ENCODE results near the gene YWHAQ. TPM values are rescaled to one million over a fixed set of nuclear protein-coding genes. Genes with fewer than 3 reads are reported as not detected.

Gene YWHAQ
- polyA plus RNA-seq, 1 of the 3 experiments (the other 2 are of a cell fraction): 240 TPM

DNA sequence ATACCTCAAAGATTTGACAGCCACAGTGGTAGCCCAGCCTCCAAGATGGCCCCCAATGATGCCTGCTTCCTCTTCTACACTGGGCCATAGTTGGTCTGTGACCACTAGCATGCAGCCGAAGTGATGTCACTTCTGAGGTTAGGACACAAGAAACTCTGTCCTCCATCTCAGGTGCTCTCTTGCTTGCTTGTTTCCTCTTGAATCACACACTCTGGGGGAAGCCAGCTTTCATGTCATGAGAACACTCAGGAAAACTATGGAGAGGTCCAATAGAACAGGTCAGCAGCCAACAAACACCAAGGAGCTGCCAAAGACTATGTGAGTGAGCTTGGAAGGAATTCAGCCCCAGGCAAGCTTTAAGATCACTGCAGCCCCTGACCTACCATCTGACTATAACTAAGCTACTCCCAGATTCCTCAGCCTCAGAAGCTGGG is 71.8 kb downstream of the YWHAQ start (continued):
- TF ChIP-seq, protein P1, sequence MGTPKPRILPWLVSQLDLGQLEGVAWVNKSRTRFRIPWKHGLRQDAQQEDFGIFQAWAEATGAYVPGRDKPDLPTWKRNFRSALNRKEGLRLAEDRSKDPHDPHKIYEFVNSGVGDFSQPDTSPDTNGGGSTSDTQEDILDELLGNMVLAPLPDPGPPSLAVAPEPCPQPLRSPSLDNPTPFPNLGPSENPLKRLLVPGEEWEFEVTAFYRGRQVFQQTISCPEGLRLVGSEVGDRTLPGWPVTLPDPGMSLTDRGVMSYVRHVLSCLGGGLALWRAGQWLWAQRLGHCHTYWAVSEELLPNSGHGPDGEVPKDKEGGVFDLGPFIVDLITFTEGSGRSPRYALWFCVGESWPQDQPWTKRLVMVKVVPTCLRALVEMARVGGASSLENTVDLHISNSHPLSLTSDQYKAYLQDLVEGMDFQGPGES (IDR thresholded peaks at IDR 0.05; ENCODE audit: low read depth, low read length): no peak
- TF ChIP-seq, protein P2, sequence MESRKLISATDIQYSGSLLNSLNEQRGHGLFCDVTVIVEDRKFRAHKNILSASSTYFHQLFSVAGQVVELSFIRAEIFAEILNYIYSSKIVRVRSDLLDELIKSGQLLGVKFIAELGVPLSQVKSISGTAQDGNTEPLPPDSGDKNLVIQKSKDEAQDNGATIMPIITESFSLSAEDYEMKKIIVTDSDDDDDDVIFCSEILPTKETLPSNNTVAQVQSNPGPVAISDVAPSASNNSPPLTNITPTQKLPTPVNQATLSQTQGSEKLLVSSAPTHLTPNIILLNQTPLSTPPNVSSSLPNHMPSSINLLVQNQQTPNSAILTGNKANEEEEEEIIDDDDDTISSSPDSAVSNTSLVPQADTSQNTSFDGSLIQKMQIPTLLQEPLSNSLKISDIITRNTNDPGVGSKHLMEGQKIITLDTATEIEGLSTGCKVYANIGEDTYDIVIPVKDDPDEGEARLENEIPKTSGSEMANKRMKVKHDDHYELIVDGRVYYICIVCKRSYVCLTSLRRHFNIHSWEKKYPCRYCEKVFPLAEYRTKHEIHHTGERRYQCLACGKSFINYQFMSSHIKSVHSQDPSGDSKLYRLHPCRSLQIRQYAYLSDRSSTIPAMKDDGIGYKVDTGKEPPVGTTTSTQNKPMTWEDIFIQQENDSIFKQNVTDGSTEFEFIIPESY (IDR thresholded peaks at IDR 0.05; ENCODE audit: borderline replicate concordance, low read depth): no peak
- no peak for TF ChIP-seq RFX5 (IDR thresholded peaks at IDR 0.05; ENCODE audit: low read length)
- no peak for TF ChIP-seq RXRA (IDR thresholded peaks at IDR 0.05; ENCODE audit: borderline replicate concordance, low read depth)
- TF ChIP-seq TAF1 (IDR thresholded peaks at IDR 0.05; ENCODE audit: borderline replicate concordance, low read depth, low read length): no peak
- TF ChIP-seq GABPA (IDR thresholded peaks at IDR 0.05; ENCODE audit: low read depth): no peak
- no peak for TF ChIP-seq POLR2AphosphoS5 (IDR thresholded peaks at IDR 0.05; ENCODE audit: low read depth, low read length)
- no peak for TF ChIP-seq FOXJ3 (CRISPR knock-in tag; IDR thresholded peaks at IDR 0.05)
- peak; percentile 6; the same call in 1 of the 2 replicates for TF ChIP-seq FOSL2 (IDR thresholded peaks at IDR 0.05; ENCODE audit: borderline replicate concordance, low read depth)
- TF ChIP-seq NRF1 (IDR thresholded peaks at IDR 0.05; ENCODE audit: low read depth, low read length): no peak
- TF ChIP-seq EP300 (IDR thresholded peaks at IDR 0.05; ENCODE audit: borderline replicate concordance in 1 of 2, low read depth in 1 of 2, low read length in 1 of 2): no peak
- TF ChIP-seq, protein P3, sequence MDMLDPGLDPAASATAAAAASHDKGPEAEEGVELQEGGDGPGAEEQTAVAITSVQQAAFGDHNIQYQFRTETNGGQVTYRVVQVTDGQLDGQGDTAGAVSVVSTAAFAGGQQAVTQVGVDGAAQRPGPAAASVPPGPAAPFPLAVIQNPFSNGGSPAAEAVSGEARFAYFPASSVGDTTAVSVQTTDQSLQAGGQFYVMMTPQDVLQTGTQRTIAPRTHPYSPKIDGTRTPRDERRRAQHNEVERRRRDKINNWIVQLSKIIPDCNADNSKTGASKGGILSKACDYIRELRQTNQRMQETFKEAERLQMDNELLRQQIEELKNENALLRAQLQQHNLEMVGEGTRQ (IDR thresholded peaks at IDR 0.05; ENCODE audit: borderline replicate concordance, low read depth, low read length): no peak
- no peak for TF ChIP-seq MXI1 (IDR thresholded peaks at IDR 0.05; ENCODE audit: low read depth, low read length)
- no peak for TF ChIP-seq SIN3A (IDR thresholded peaks at IDR 0.05; ENCODE audit: borderline replicate concordance, low read depth, low read length)
- no peak for TF ChIP-seq CHD2 (IDR thresholded peaks at IDR 0.05; ENCODE audit: low read length, partially characterized antibody)
- TF ChIP-seq RAD21 (IDR thresholded peaks at IDR 0.05; ENCODE audit: low read length): no peak
- no peak for TF ChIP-seq GATA2 (CRISPR knock-in tag; IDR thresholded peaks at IDR 0.05)
- TF ChIP-seq, protein P4, sequence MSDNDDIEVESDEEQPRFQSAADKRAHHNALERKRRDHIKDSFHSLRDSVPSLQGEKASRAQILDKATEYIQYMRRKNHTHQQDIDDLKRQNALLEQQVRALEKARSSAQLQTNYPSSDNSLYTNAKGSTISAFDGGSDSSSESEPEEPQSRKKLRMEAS (IDR thresholded peaks at IDR 0.05; ENCODE audit: low read depth): 0 out of 2 replicates have a peak, but pooled peaks have one; percentile 13
- no peak for TF ChIP-seq EZH2phosphoT487 (IDR thresholded peaks at IDR 0.05; ENCODE audit: borderline replicate concordance, low read depth)
- no peak for TF ChIP-seq FOXM1 (IDR thresholded peaks at IDR 0.05; ENCODE audit: low read depth)
- TF ChIP-seq MEF2A (IDR thresholded peaks at IDR 0.05; ENCODE audit: borderline replicate concordance, low read depth): no peak

Data from SK-N-SH (cell line).